Activated T-cell treated with anti-CD3 and anti-CD28 coated beads, Interleukin-2, amount 50 U/mL, for 4 hours (primary cell): ENCODE data around the gene NAA60. TPM values are rescaled to one million over a fixed set of nuclear protein-coding genes. Genes with fewer than 3 reads are reported as not detected.
A peak's percentile ranks its signal among the peaks of the same experiment; 100 is the strongest.
"Not testable (repeated sequence)": the region's sequence is repeated elsewhere in the genome, so short reads cannot be mapped to it uniquely, and the experiment has no call there.

Experiments used
- ATAC-seq, 2 donors: fragments of 200-7000 bp; cut with Tn5 transposase; one replicate each; pipeline ENCODE4 v1.10.0; 2021
- DNase-seq: peaks from one replicate; pipeline ENCODE4 v3.0.0-alpha.2; 2020
- H3K27me3 Mint-ChIP-seq: one replicate; pipeline ENCODE4 v1.8.0; 2021; ENCODE audit warnings: low read depth, mixed read lengths
- H3K36me3 Mint-ChIP-seq: one replicate; pipeline ENCODE4 v1.8.0; 2022; ENCODE audit warnings: mixed read lengths; ENCODE audit not compliant: insufficient read depth
- H3K4me1 Mint-ChIP-seq: one replicate; pipeline ENCODE4 v1.8.0; 2021; ENCODE audit warnings: low read depth, mixed read lengths
- H3K4me3 Mint-ChIP-seq: one replicate; pipeline ENCODE4 v1.8.0; 2021; ENCODE audit warnings: mild to moderate bottlenecking, moderate library complexity, mixed read lengths
- H3K9me3 Mint-ChIP-seq: one replicate; pipeline ENCODE4 v1.8.0; 2021; ENCODE audit warnings: mixed read lengths
- total RNA-seq, 3 donors: library from RNA; stranded (reverse); gene quantifications; one replicate each; pipeline ENCODE4 v1.2.1, GENCODE V29; 2021

NAA60 gene
- total RNA-seq, 3 donors from 2014 or later = 27.3 to 29.3 (median 27.8) TPM

- ATAC-seq (no peak), DNase-seq (no peak)
- H3K4me3 Mint-ChIP-seq = no peak overlapping the region
- peaks cover 36% of the 10 kb centered on the region for H3K4me1 Mint-ChIP-seq
- no peaks in the 10 kb centered on the region for H3K9me3 Mint-ChIP-seq
- H3K36me3 Mint-ChIP-seq = peaks cover 15% of the 10 kb centered on the region
- H3K27me3 Mint-ChIP-seq = no peaks in the 10 kb centered on the region
Observed at GRCh38 chr16:3471518-3472176, 28.2 kb downstream of the NAA60 start.

- Mint-ChIP-seq H3K4me3 (no peak overlapping the region), H3K36me3 (peaks cover 17% of the 10 kb centered on the region), H3K4me1 (peaks cover 23% of the 10 kb centered on the region), H3K27me3 (no peaks in the 10 kb centered on the region), H3K9me3 (no peaks in the 10 kb centered on the region)
- ATAC-seq (peak; percentile 35 to 38), DNase-seq (no peak)
Observed at GRCh38 chr16:3472878-3473595, 29.6 kb downstream of the NAA60 start.

GRCh38 chr16:3473596-3473943 lies 30.1 kb downstream of the NAA60 start:
- not testable (repeated sequence) for H3K4me3 Mint-ChIP-seq, ATAC-seq, DNase-seq, H3K27me3 Mint-ChIP-seq, H3K9me3 Mint-ChIP-seq
- H3K36me3 Mint-ChIP-seq = peaks cover 13% of the 10 kb centered on the region
- peaks cover 18% of the 10 kb centered on the region for H3K4me1 Mint-ChIP-seq

- Mint-ChIP-seq H3K4me3 (no peak overlapping the region), H3K27me3 (no peaks in the 10 kb centered on the region), H3K36me3 (peaks cover 13% of the 10 kb centered on the region), H3K4me1 (peaks cover 15% of the 10 kb centered on the region), H3K9me3 (no peaks in the 10 kb centered on the region)
- ATAC-seq (no peak), DNase-seq (no peak)
Observed at GRCh38 chr16:3474136-3474779, 30.8 kb downstream of the NAA60 start.

GRCh38 chr16:3474870-3475269 lies 31.4 kb downstream of the NAA60 start:
- DNase-seq, H3K27me3 Mint-ChIP-seq, H3K4me3 Mint-ChIP-seq, ATAC-seq, H3K9me3 Mint-ChIP-seq: not testable (repeated sequence)
- H3K4me1 Mint-ChIP-seq = peaks cover 15% of the 10 kb centered on the region
- peaks cover 16% of the 10 kb centered on the region for H3K36me3 Mint-ChIP-seq

GRCh38 chr16:3475604-3476375 lies 32.3 kb downstream of the NAA60 start:
- Mint-ChIP-seq H3K36me3 (peaks cover 14% of the 10 kb centered on the region), H3K27me3 (no peaks in the 10 kb centered on the region), H3K4me1 (peaks cover 13% of the 10 kb centered on the region), H3K9me3 (no peaks in the 10 kb centered on the region), H3K4me3 (no peak overlapping the region)
- no peak for DNase-seq
- ATAC-seq = no peak

- H3K36me3 Mint-ChIP-seq = peaks cover 18% of the 10 kb centered on the region
- ATAC-seq = no peak
- H3K9me3 Mint-ChIP-seq = no peaks in the 10 kb centered on the region
Observed at GRCh38 chr16:3476409-3476808, 32.9 kb downstream of the NAA60 start.

GRCh38 chr16:3478242-3478925 lies 34.9 kb downstream of the NAA60 start:
- H3K9me3 Mint-ChIP-seq = no peaks in the 10 kb centered on the region
- no peaks in the 10 kb centered on the region for H3K27me3 Mint-ChIP-seq
- DNase-seq = no peak
- H3K4me3 Mint-ChIP-seq = no peak overlapping the region
- peaks cover 1% of the 10 kb centered on the region for H3K4me1 Mint-ChIP-seq
- ATAC-seq = no peak
- H3K36me3 Mint-ChIP-seq = peaks cover 27% of the 10 kb centered on the region

More at GRCh38 chr16:3476409-3476808, 32.9 kb downstream of the NAA60 start:
- no peaks in the 10 kb centered on the region for H3K27me3 Mint-ChIP-seq
- H3K4me1 Mint-ChIP-seq = peaks cover 12% of the 10 kb centered on the region
- no peak overlapping the region for H3K4me3 Mint-ChIP-seq
- DNase-seq = no peak

GRCh38 chr16:3479654-3480216 lies 36.3 kb downstream of the NAA60 start:
- H3K4me1 Mint-ChIP-seq = no peaks in the 10 kb centered on the region
- H3K9me3 Mint-ChIP-seq = no peaks in the 10 kb centered on the region
- H3K36me3 Mint-ChIP-seq = peaks cover 34% of the 10 kb centered on the region
- peak; percentile 40 to 52 for ATAC-seq
- no peaks in the 10 kb centered on the region for H3K27me3 Mint-ChIP-seq
- no peak for DNase-seq
- H3K4me3 Mint-ChIP-seq = no peak overlapping the region

GRCh38 chr16:3480901-3481695 lies 37.6 kb downstream of the NAA60 start:
- no peak for ATAC-seq

GRCh38 chr16:3481696-3482658 lies 38.5 kb downstream of the NAA60 start:
- peaks cover 37% of the 10 kb centered on the region for H3K36me3 Mint-ChIP-seq
- no peak for DNase-seq
- H3K4me3 Mint-ChIP-seq = no peak overlapping the region
- H3K4me1 Mint-ChIP-seq = no peaks in the 10 kb centered on the region
- ATAC-seq = no peak
- H3K27me3 Mint-ChIP-seq = no peaks in the 10 kb centered on the region
- no peaks in the 10 kb centered on the region for H3K9me3 Mint-ChIP-seq

More at GRCh38 chr16:3480901-3481695, 37.6 kb downstream of the NAA60 start:
- H3K4me3 Mint-ChIP-seq = no peak overlapping the region
- no peaks in the 10 kb centered on the region for H3K27me3 Mint-ChIP-seq
- DNase-seq = no peak
- peaks cover 34% of the 10 kb centered on the region for H3K36me3 Mint-ChIP-seq
- no peaks in the 10 kb centered on the region for H3K4me1 Mint-ChIP-seq
- H3K9me3 Mint-ChIP-seq = no peaks in the 10 kb centered on the region

GRCh38 chr16:3482659-3483241 lies 39.3 kb downstream of the NAA60 start:
- no peaks in the 10 kb centered on the region for H3K27me3 Mint-ChIP-seq
- no peaks in the 10 kb centered on the region for H3K4me1 Mint-ChIP-seq
- peaks cover 34% of the 10 kb centered on the region for H3K36me3 Mint-ChIP-seq
- ATAC-seq (no peak), DNase-seq (no peak)
- H3K9me3 Mint-ChIP-seq = no peaks in the 10 kb centered on the region
- no peak overlapping the region for H3K4me3 Mint-ChIP-seq
